RWPE1 (cell line): Measurements from ENCODE around the gene HOXB2.

Experiments used
- CTCF ChIA-PET: fragments of 350-600 bp; sonication (Branson Sonifier 250); formaldehyde crosslinking; extraction: SDS; loops from one replicate; lab custom pipeline; 2021; lab: Yijun Ruan, JAX
- POLR2A ChIA-PET: fragments of 400-600 bp; formaldehyde crosslinking; extraction: SDS; loops from one replicate; lab custom pipeline; 2020; ENCODE audit warnings: antibody characterized with exemption; ENCODE audit not compliant: low non-redundant PET; lab: Yijun Ruan, JAX
- DNase-seq: peaks from one replicate; pipeline ENCODE4 v3.0.0; 2012; ENCODE audit warnings: low spot score
- H3K27ac ChIP-seq: fragments of 450-650 bp; 2 replicates; pipeline ENCODE4 v1.5.1; 2017
- TF ChIP-seq, protein P1 (sequence below): fragments of 450-650 bp; conservative IDR thresholded peaks from 2 replicates; pipeline ENCODE4 v1.5.1; 2017; ENCODE audit warnings: low read depth, mild to moderate bottlenecking

The HOXB2 gene

DNA sequence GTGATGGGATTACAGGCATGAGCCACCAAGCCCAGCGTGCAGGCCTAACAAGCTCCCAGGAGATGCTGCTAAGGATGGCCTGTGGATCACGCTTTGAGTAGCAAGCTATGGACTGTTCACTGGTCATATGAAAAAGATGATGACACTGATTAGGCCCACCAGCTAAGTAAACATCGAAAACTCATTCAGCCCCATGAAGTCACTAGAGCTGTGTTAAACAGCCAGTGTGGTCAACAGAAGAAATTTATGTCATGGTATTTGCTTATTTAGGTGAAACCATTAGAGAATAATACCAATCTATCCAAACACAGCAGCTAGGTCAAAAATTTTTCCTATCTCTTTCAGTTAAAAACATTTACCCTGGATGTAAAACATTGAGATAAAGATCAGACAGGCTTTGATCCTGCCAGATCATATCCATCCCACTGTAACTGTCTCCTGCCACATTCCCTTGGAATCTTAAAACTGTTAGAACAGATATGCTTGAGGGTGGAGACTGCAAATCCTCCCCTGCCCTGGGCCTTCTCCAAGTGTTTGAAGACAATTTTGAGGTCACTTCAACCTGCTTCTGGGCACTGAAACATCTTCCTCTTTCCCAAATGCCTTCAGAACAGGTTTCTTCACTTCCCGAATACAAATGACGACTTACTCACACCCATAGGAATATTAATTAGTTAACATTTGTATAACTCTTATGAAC, 45.0 kb downstream of the HOXB2 start:
- DNase-seq = no peak
- ChIA-PET CTCF (interaction anchor here (0.6 to 1.0 kb wide), 3 partner anchors 43 to 335 kb away, joined by 3 to 4 read pairs (median 3); no protein-coding TSS in a partner anchor), POLR2A (no interaction called here)

DNA sequence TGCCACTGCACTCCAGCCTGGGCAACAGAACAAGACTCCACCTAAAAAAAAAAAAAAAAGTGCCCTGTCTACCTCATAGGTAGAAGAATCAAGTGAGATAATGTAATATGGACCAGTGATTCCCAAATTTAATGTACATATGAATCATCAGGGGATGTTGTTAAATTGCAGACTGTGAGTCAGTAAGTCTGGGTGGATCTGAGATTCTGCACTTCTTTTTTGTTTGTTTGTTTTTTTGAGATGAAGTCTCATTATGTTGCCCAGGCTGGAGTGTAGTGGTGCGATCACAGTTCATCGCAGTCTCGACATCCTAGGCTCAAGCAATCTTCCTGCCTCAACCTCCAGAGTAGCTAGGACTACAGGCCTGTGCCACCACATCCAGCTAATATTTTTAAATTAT, 45.7 kb downstream of the HOXB2 start:
- CTCF ChIA-PET = interaction anchor here (0.6 to 1.0 kb wide), 4 partner anchors 42 to 336 kb away, joined by 3 to 5 read pairs (median 4); no protein-coding TSS in a partner anchor
- no peak overlapping the region for H3K27ac ChIP-seq
- TF ChIP-seq, protein P1, sequence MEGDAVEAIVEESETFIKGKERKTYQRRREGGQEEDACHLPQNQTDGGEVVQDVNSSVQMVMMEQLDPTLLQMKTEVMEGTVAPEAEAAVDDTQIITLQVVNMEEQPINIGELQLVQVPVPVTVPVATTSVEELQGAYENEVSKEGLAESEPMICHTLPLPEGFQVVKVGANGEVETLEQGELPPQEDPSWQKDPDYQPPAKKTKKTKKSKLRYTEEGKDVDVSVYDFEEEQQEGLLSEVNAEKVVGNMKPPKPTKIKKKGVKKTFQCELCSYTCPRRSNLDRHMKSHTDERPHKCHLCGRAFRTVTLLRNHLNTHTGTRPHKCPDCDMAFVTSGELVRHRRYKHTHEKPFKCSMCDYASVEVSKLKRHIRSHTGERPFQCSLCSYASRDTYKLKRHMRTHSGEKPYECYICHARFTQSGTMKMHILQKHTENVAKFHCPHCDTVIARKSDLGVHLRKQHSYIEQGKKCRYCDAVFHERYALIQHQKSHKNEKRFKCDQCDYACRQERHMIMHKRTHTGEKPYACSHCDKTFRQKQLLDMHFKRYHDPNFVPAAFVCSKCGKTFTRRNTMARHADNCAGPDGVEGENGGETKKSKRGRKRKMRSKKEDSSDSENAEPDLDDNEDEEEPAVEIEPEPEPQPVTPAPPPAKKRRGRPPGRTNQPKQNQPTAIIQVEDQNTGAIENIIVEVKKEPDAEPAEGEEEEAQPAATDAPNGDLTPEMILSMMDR = no peak
- DNase-seq = peak; percentile 29
- POLR2A ChIA-PET = no interaction called here

More for the DNA sequence above, 45.0 kb downstream of the HOXB2 start:
- TF ChIP-seq, protein P1 = no peak
- no peak overlapping the region for H3K27ac ChIP-seq

DNA sequence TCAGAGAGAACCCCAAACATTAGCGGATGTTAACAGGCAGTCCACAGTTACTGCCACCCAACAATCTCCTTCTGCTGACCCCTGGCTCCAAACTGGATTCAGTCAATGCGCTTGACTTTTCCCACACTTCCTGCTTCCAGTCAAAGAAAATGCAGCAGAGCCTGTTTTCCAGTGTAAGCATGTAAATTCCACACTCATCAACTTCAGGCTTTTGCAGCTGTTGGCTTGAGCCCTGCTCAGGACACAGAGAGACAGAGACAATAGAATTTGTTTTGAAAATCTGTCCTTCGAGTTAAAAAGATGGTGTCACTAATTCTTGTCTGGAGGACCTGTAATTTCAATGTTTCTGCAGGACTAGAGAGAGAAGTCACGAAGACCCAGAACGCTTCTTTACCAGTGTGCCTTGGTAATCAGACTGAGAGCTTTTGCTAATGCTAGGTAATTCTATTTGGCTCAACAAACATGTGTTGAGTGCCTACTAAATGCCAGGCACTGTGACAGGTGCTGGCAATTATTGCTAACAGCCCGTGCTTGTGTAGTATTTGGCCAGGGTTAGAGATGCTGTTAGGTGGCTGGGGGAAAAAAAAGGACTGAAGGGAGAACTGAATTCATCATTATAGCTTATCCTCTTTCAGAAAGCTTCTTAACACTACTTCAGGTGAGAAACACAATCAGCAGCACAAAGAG, 46.6 kb downstream of the HOXB2 start:
- DNase-seq = no peak
- TF ChIP-seq, protein P1 = no peak

DNA sequence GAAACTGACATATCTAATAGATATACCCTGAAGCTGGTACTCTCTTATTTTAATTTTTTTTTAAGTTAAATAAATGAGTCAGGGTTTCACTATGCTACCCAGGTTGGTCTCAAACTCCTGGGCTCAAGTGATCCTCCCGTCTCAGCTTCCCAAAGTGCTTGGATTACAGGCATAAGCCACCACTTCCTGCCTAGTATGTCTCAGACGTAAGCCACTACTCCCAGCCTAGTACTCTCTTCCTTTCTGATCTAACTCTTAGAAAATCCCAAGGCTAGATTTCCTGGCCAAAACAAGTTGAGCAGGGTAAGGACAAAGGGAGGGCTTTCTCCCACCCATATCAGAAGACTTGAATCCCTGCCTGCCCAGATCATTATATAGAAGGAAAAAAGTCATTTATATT, 47.8 kb downstream of the HOXB2 start:
- H3K27ac ChIP-seq = no peak overlapping the region
- no peak for DNase-seq
- TF ChIP-seq, protein P1 = no peak
- POLR2A ChIA-PET = no interaction called here
- CTCF ChIA-PET = interaction anchor here (1.5 kb wide), 1 partner anchor 8 kb away, joined by 4 read pairs; no protein-coding TSS in a partner anchor

More for the DNA sequence above, 46.6 kb downstream of the HOXB2 start:
- H3K27ac ChIP-seq = no peak overlapping the region
- POLR2A ChIA-PET = no interaction called here
- CTCF ChIA-PET = interaction anchor here (0.6 to 0.7 kb wide), 3 partner anchors 21 to 120 kb away, joined by 3 to 5 read pairs (median 3); no protein-coding TSS in a partner anchor

DNA sequence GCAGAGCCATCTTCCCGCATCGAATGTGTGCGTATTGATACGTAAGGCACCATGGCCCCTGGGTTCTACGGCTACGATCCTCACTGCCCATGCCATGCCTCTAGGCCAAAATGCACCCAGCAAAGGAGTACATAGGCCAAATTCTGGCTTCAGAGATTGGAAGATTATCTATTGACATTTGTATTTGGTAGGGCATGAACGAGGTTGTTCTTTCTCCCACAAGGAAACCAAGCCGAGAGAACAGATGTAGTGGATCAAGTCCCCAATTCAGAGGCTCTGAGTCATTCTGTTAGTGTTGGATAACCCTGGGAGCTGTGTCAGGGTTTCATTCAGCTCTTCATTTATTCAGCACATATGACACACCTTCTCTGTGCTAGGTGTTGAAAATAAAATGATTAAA, 50.6 kb downstream of the HOXB2 start:
- DNase-seq = no peak
- POLR2A ChIA-PET = no interaction called here
- TF ChIP-seq, protein P1 = no peak
- no peak overlapping the region for H3K27ac ChIP-seq
- CTCF ChIA-PET = no interaction called here
